NOMO-1 treated with dmso at 0.1 percent for 144 hours (cell line): ENCODE data around the gene SERPINB5.

Experiments used
- DNase-seq: peaks from one replicate; lab custom pipeline; 2025; ENCODE audit not compliant: unreplicated experiment; lab: John Stamatoyannopoulos, UW

The SERPINB5 gene

GRCh38 chr18:63523660-63524059 is 46.9 kb downstream of the SERPINB5 start:
- no peak for DNase-seq

GRCh38 chr18:63527251-63527650 is 50.5 kb downstream of the SERPINB5 start:
- no peak for DNase-seq

GRCh38 chr18:63528863-63529492 is 52.2 kb downstream of the SERPINB5 start:
- no peak for DNase-seq

- no peak for DNase-seq
These were observed 55.7 kb downstream of the SERPINB5 start for GRCh38 chr18:63532471-63532870.

GRCh38 chr18:63534615-63535014 is 57.9 kb downstream of the SERPINB5 start:
- peak; percentile 23 for DNase-seq

GRCh38 chr18:63539904-63540510 is 63.2 kb downstream of the SERPINB5 start:
- DNase-seq, result no peak

GRCh38 chr18:63542069-63542468 is 65.3 kb downstream of the SERPINB5 start, which contains the start of gene SERPINB12:
SERPINB12 (plus strand) TSS chr18:63542369; CDS start chr18:63556160, 13,791 bp downstream.
- no peak for DNase-seq

- no peak for DNase-seq
These were observed 67.3 kb downstream of the SERPINB5 start for GRCh38 chr18:63544017-63544416.

- no peak for DNase-seq
These were observed 68.2 kb downstream of the SERPINB5 start for GRCh38 chr18:63545000-63545399.

- no peak for DNase-seq
These were observed 73.3 kb downstream of the SERPINB5 start for GRCh38 chr18:63550068-63550467.

GRCh38 chr18:63551769-63552168 is 75.0 kb downstream of the SERPINB5 start:
- DNase-seq, result no peak

GRCh38 chr18:63552581-63552980 is 75.8 kb downstream of the SERPINB5 start:
- DNase-seq, result no peak

GRCh38 chr18:63553081-63553480 is 76.3 kb downstream of the SERPINB5 start:
- DNase-seq, result peak; percentile 79
